Measurements from ENCODE around the gene TBCA.

Gene TBCA

GRCh38 chr5:77806213-77806843 is 30.2 kb upstream of the TBCA start:
- no peak overlapping the region for H3K27ac ChIP-seq (ENCODE audit: poor library complexity, severe bottlenecking)
- no peaks in the 10 kb centered on the region for H3K36me3 ChIP-seq (ENCODE audit: low read depth)
- no peaks in the 10 kb centered on the region for H3K27me3 ChIP-seq (ENCODE audit: insufficient read depth, poor library complexity, severe bottlenecking)
- DNase-seq (ENCODE audit: low spot score) (no peak), ATAC-seq (ENCODE audit: low read depth) (0 out of 3 replicates have a peak, but pooled peaks have one; percentile 45)
- H3K9me3 ChIP-seq (ENCODE audit: severe bottlenecking), result no peaks in the 10 kb centered on the region
- TF ChIP-seq CTCF (IDR thresholded peaks at IDR 0.05; ENCODE audit: poor library complexity, severe bottlenecking), result no peak
- no peak overlapping the region for H3K4me3 ChIP-seq (ENCODE audit: severe bottlenecking)
- H3K4me1 ChIP-seq (ENCODE audit: insufficient read depth, poor library complexity, severe bottlenecking), result no peaks in the 10 kb centered on the region

- no peak for ATAC-seq (ENCODE audit: low read depth)
- no peak for DNase-seq (ENCODE audit: low spot score)
- H3K4me3 ChIP-seq (ENCODE audit: severe bottlenecking), result no peak overlapping the region
- H3K27ac ChIP-seq (ENCODE audit: poor library complexity, severe bottlenecking), result no peak overlapping the region
- no peaks in the 10 kb centered on the region for H3K4me1 ChIP-seq (ENCODE audit: insufficient read depth, poor library complexity, severe bottlenecking)
- H3K27me3 ChIP-seq (ENCODE audit: insufficient read depth, poor library complexity, severe bottlenecking), result peaks cover 44% of the 10 kb centered on the region
- H3K9me3 ChIP-seq (ENCODE audit: severe bottlenecking), result no peaks in the 10 kb centered on the region
- no peaks in the 10 kb centered on the region for H3K36me3 ChIP-seq (ENCODE audit: low read depth)
- TF ChIP-seq CTCF (IDR thresholded peaks at IDR 0.05; ENCODE audit: poor library complexity, severe bottlenecking), result no peak
These were observed 22.3 kb upstream of the TBCA start for GRCh38 chr5:77798456-77798855.

GRCh38 chr5:77797136-77797535 is 21.0 kb upstream of the TBCA start:
- Histone ChIP-seq H3K4me1 (ENCODE audit: insufficient read depth, poor library complexity, severe bottlenecking) (no peaks in the 10 kb centered on the region), H3K27ac (ENCODE audit: poor library complexity, severe bottlenecking) (no peak overlapping the region), H3K36me3 (ENCODE audit: low read depth) (no peaks in the 10 kb centered on the region), H3K4me3 (ENCODE audit: severe bottlenecking) (no peak overlapping the region), H3K27me3 (ENCODE audit: insufficient read depth, poor library complexity, severe bottlenecking) (peaks cover 52% of the 10 kb centered on the region), H3K9me3 (ENCODE audit: severe bottlenecking) (no peaks in the 10 kb centered on the region)
- DNase-seq (ENCODE audit: low spot score) (no peak), ATAC-seq (ENCODE audit: low read depth) (no peak)
- no peak for TF ChIP-seq CTCF (IDR thresholded peaks at IDR 0.05; ENCODE audit: poor library complexity, severe bottlenecking)

GRCh38 chr5:77795846-77796245 is 19.7 kb upstream of the TBCA start:
- H3K4me3 ChIP-seq (ENCODE audit: severe bottlenecking), result no peak overlapping the region
- TF ChIP-seq CTCF (IDR thresholded peaks at IDR 0.05; ENCODE audit: poor library complexity, severe bottlenecking), result no peak
- no peaks in the 10 kb centered on the region for H3K36me3 ChIP-seq (ENCODE audit: low read depth)
- no peaks in the 10 kb centered on the region for H3K4me1 ChIP-seq (ENCODE audit: insufficient read depth, poor library complexity, severe bottlenecking)
- no peak overlapping the region for H3K27ac ChIP-seq (ENCODE audit: poor library complexity, severe bottlenecking)
- no peak for DNase-seq (ENCODE audit: low spot score)
- peaks cover 55% of the 10 kb centered on the region for H3K27me3 ChIP-seq (ENCODE audit: insufficient read depth, poor library complexity, severe bottlenecking)
- no peak for ATAC-seq (ENCODE audit: low read depth)
- H3K9me3 ChIP-seq (ENCODE audit: severe bottlenecking), result no peaks in the 10 kb centered on the region

GRCh38 chr5:77795268-77795667 is 19.1 kb upstream of the TBCA start:
- Histone ChIP-seq H3K4me1 (ENCODE audit: insufficient read depth, poor library complexity, severe bottlenecking) (no peaks in the 10 kb centered on the region), H3K36me3 (ENCODE audit: low read depth) (no peaks in the 10 kb centered on the region), H3K4me3 (ENCODE audit: severe bottlenecking) (no peak overlapping the region), H3K27me3 (ENCODE audit: insufficient read depth, poor library complexity, severe bottlenecking) (peaks cover 60% of the 10 kb centered on the region), H3K9me3 (ENCODE audit: severe bottlenecking) (no peaks in the 10 kb centered on the region), H3K27ac (ENCODE audit: poor library complexity, severe bottlenecking) (no peak overlapping the region)
- no peak for ATAC-seq (ENCODE audit: low read depth)
- no peak for DNase-seq (ENCODE audit: low spot score)
- no peak for TF ChIP-seq CTCF (IDR thresholded peaks at IDR 0.05; ENCODE audit: poor library complexity, severe bottlenecking)

Measured in RWPE2 (cell line).